Neural cell (in vitro differentiated cells): ENCODE results near the gene RANBP9. TPM values are rescaled to one million over a fixed set of nuclear protein-coding genes. Genes with fewer than 3 reads are reported as not detected.

Experiments used
- H2AFZ ChIP-seq: fragments of 200-600, 300-800 bp; sonication (generic), shearing (Covaris generic); 2 replicates; pipeline ENCODE4 v1.6.0; 2014; ENCODE audit warnings: low read depth, mild to moderate bottlenecking, antibody characterized with exemption, low read length, moderate library complexity
- H3F3A ChIP-seq: fragments of 200-600 bp; shearing (Covaris generic); 2 replicates; pipeline ENCODE4 v1.6.1; 2016; ENCODE audit warnings: mild to moderate bottlenecking, moderate library complexity, mixed read lengths, antibody characterized with exemption, low read length; ENCODE audit not compliant: insufficient read depth, poor library complexity, severe bottlenecking
- H3K27ac ChIP-seq: fragments of 200-600, 300-800 bp; sonication (generic), shearing (Covaris generic); 2 replicates; pipeline ENCODE4 v1.5.1; 2014; ENCODE audit warnings: mild to moderate bottlenecking, low read length, moderate library complexity
- H3K27me3 ChIP-seq: fragments of 300-800, 200-600 bp; sonication (generic), shearing (Covaris generic); 2 replicates; pipeline ENCODE4 v1.6.0; 2014; ENCODE audit warnings: mild to moderate bottlenecking, low read depth, low read length, moderate library complexity; ENCODE audit not compliant: insufficient read depth
- H3K36me3 ChIP-seq: fragments of 300-800, 200-600 bp; sonication (generic), shearing (Covaris generic); 2 replicates; pipeline ENCODE4 v1.5.1; 2014; ENCODE audit warnings: mild to moderate bottlenecking, antibody characterized with exemption, low read length, moderate library complexity; ENCODE audit not compliant: insufficient read depth
- H3K4me2 ChIP-seq: fragments of 300-800, 200-600 bp; sonication (generic), shearing (Covaris generic); 2 replicates; pipeline ENCODE4 v1.6.0; 2014; ENCODE audit warnings: mild to moderate bottlenecking, low read length
- H3K4me3 ChIP-seq: fragments of 300-800, 200-600 bp; sonication (generic), shearing (Covaris generic); 2 replicates; pipeline ENCODE4 v1.5.1; 2014; ENCODE audit warnings: mild to moderate bottlenecking, low read length, moderate library complexity
- H3K79me2 ChIP-seq: fragments of 200-600 bp; shearing (Covaris generic); replicated peaks from 2 replicates; pipeline ENCODE4 v1.6.0; 2014; ENCODE audit warnings: mild to moderate bottlenecking, low read length, moderate library complexity; ENCODE audit not compliant: insufficient read depth
- H3K9ac ChIP-seq: fragments of 300-800, 200-600 bp; sonication (generic), shearing (Covaris generic); 2 replicates; pipeline ENCODE4 v1.6.1; 2016; ENCODE audit warnings: mild to moderate bottlenecking, low read length, mixed read lengths
- H3K9me2 ChIP-seq: fragments of 200-600 bp; shearing (Covaris generic); 2 replicates; pipeline ENCODE4 v1.6.1; 2016; ENCODE audit warnings: mild to moderate bottlenecking, low read length, mixed read lengths; ENCODE audit not compliant: insufficient read depth
- H3K9me3 ChIP-seq: fragments of 200-600, 300-800 bp; sonication (generic), shearing (Covaris generic); 2 replicates; pipeline ENCODE4 v1.6.1; 2016; ENCODE audit warnings: mild to moderate bottlenecking, mixed run types, low read length, moderate library complexity, mixed read lengths
- H4K20me1 ChIP-seq: fragments of 200-600 bp; shearing (Covaris generic); 2 replicates; pipeline ENCODE4 v1.6.1; 2016; ENCODE audit warnings: mild to moderate bottlenecking, mixed run types; ENCODE audit not compliant: insufficient read depth
- EP300 ChIP-seq: fragments of 450-650 bp; conservative IDR thresholded peaks from 2 replicates; pipeline ENCODE4 v1.6.1; 2014; ENCODE audit warnings: antibody characterized with exemption, mild to moderate bottlenecking, moderate library complexity; ENCODE audit not compliant: poor library complexity, severe bottlenecking
- EZH2 ChIP-seq: fragments of 200-600, 300-800 bp; shearing (Covaris generic), sonication (generic); IDR thresholded peaks from 2 replicates; pipeline ENCODE4 v1.6.1; 2014; ENCODE audit warnings: antibody characterized with exemption, low read length, borderline replicate concordance, mild to moderate bottlenecking; ENCODE audit not compliant: insufficient read depth, poor library complexity, severe bottlenecking
- MXI1 ChIP-seq: fragments of 450-650 bp; conservative IDR thresholded peaks from 2 replicates; pipeline ENCODE4 v1.6.1; 2014; ENCODE audit warnings: antibody characterized with exemption, mild to moderate bottlenecking; ENCODE audit not compliant: poor library complexity, severe bottlenecking
- POLR2AphosphoS5 ChIP-seq: IDR thresholded peaks from 2 replicates; pipeline ENCODE4 v1.6.1; 2012
- RAD21 ChIP-seq: fragments of 450-650 bp; conservative IDR thresholded peaks from 2 replicates; pipeline ENCODE4 v1.6.1; 2014; ENCODE audit warnings: antibody characterized with exemption, mild to moderate bottlenecking, moderate library complexity
- SMC3 ChIP-seq: fragments of 450-650 bp; conservative IDR thresholded peaks from 2 replicates; pipeline ENCODE4 v1.6.1; 2014; ENCODE audit warnings: antibody characterized with exemption, mild to moderate bottlenecking, moderate library complexity; ENCODE audit not compliant: poor library complexity
- TAF1 ChIP-seq: IDR thresholded peaks from 2 replicates; pipeline ENCODE4 v1.6.1; 2012; ENCODE audit warnings: low read depth
- polyA plus RNA-seq: library from polyadenylated mRNA; depleted of rRNA; stranded (reverse); fragments of >200 nt; gene quantifications from 2 replicates; pipeline ENCODE4 v1.2.3, GENCODE V29; 2014
- TF ChIP-seq, protein P1 (sequence below): IDR thresholded peaks from 2 replicates; pipeline ENCODE4 v1.6.1; 2012; ENCODE audit warnings: borderline replicate concordance
- TF ChIP-seq, protein P2 (sequence below): fragments of 450-650 bp; IDR thresholded peaks from 2 replicates; pipeline ENCODE4 v1.5.1; 2014; ENCODE audit warnings: antibody characterized with exemption, mild to moderate bottlenecking, moderate library complexity; ENCODE audit not compliant: poor library complexity, severe bottlenecking

The RANBP9 gene
- polyA plus RNA-seq, 1 donor from 2014 or later, result 52.2 TPM

DNA sequence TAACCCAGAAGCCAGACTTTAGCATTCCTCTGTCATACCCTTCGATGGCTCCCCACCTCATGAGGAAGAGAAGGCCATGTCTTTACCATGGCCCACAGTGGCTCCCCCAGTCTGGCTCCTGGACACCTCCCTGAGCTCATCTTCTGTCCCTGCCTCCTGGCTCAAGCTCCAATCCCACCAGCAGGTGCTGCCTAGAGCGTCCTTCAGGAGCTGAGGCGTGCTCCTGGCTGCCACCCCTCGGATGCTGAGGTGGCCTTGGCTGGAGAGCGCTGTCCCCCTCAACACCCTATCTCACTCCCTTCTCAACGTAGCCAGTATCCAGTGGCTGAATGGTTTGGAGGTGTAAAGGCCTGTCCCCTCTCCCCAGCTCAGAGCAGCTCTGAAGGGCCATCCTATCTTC, 47.4 kb upstream of the RANBP9 start:
- no peaks in the 10 kb centered on the region for H4K20me1 ChIP-seq

DNA sequence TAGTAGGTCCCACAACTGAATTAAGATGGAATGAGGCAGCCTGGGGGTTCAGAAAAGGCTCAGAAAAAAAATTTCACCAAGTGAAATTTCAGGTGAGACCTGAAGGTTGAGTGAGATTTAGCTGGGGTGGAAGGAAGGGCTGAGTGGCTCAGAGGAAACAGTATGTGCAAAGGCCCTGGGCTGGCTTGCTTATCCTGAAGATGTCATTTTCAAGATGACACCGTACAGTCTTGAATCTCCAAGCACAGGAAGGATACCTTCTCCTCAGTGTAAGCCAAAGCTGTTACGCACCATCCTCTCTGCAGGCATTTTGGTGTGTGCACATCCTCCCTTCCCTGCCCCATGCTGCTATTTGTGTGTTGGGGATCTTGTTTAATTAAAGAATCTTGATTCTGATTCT, 43.0 kb upstream of the RANBP9 start:
- Histone ChIP-seq H3K36me3 (no peaks in the 10 kb centered on the region), H3K9ac (no peak overlapping the region), H3K9me3 (no peaks in the 10 kb centered on the region), H3F3A (no peaks in the 10 kb centered on the region), H3K4me2 (no peak overlapping the region), H2AFZ (no peak overlapping the region), H3K79me2 (no peaks in the 10 kb centered on the region), H3K4me3 (no peak overlapping the region), H4K20me1 (no peaks in the 10 kb centered on the region), H3K9me2 (no peaks in the 10 kb centered on the region), H3K27ac (no peak overlapping the region), H3K27me3 (no peaks in the 10 kb centered on the region)
- TF ChIP-seq EZH2 (no peak), EP300 (no peak), RAD21 (no peak), SMC3 (no peak), POLR2AphosphoS5 (no peak), TAF1 (no peak), MXI1 (no peak)
- TF ChIP-seq, protein P1, sequence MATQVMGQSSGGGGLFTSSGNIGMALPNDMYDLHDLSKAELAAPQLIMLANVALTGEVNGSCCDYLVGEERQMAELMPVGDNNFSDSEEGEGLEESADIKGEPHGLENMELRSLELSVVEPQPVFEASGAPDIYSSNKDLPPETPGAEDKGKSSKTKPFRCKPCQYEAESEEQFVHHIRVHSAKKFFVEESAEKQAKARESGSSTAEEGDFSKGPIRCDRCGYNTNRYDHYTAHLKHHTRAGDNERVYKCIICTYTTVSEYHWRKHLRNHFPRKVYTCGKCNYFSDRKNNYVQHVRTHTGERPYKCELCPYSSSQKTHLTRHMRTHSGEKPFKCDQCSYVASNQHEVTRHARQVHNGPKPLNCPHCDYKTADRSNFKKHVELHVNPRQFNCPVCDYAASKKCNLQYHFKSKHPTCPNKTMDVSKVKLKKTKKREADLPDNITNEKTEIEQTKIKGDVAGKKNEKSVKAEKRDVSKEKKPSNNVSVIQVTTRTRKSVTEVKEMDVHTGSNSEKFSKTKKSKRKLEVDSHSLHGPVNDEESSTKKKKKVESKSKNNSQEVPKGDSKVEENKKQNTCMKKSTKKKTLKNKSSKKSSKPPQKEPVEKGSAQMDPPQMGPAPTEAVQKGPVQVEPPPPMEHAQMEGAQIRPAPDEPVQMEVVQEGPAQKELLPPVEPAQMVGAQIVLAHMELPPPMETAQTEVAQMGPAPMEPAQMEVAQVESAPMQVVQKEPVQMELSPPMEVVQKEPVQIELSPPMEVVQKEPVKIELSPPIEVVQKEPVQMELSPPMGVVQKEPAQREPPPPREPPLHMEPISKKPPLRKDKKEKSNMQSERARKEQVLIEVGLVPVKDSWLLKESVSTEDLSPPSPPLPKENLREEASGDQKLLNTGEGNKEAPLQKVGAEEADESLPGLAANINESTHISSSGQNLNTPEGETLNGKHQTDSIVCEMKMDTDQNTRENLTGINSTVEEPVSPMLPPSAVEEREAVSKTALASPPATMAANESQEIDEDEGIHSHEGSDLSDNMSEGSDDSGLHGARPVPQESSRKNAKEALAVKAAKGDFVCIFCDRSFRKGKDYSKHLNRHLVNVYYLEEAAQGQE, result no peak
- TF ChIP-seq, protein P2, sequence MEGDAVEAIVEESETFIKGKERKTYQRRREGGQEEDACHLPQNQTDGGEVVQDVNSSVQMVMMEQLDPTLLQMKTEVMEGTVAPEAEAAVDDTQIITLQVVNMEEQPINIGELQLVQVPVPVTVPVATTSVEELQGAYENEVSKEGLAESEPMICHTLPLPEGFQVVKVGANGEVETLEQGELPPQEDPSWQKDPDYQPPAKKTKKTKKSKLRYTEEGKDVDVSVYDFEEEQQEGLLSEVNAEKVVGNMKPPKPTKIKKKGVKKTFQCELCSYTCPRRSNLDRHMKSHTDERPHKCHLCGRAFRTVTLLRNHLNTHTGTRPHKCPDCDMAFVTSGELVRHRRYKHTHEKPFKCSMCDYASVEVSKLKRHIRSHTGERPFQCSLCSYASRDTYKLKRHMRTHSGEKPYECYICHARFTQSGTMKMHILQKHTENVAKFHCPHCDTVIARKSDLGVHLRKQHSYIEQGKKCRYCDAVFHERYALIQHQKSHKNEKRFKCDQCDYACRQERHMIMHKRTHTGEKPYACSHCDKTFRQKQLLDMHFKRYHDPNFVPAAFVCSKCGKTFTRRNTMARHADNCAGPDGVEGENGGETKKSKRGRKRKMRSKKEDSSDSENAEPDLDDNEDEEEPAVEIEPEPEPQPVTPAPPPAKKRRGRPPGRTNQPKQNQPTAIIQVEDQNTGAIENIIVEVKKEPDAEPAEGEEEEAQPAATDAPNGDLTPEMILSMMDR, result no peak

More for the DNA sequence above, 47.4 kb upstream of the RANBP9 start:
- Histone ChIP-seq H3K9me2 (no peaks in the 10 kb centered on the region), H3F3A (no peaks in the 10 kb centered on the region), H3K4me2 (no peak overlapping the region), H3K27ac (no peak overlapping the region), H3K9me3 (no peaks in the 10 kb centered on the region), H3K4me3 (no peak overlapping the region), H3K27me3 (no peaks in the 10 kb centered on the region), H3K79me2 (no peaks in the 10 kb centered on the region), H2AFZ (no peak overlapping the region), H3K9ac (no peak overlapping the region), H3K36me3 (no peaks in the 10 kb centered on the region)
- TF ChIP-seq POLR2AphosphoS5 (no peak), EZH2 (no peak), SMC3 (no peak), TAF1 (no peak), EP300 (no peak), MXI1 (no peak), RAD21 (no peak)
- TF ChIP-seq, protein P1, result no peak
- TF ChIP-seq, protein P2, result no peak
